Measurements from ENCODE around the gene KTI12.
"Not testable (repeated sequence)": the region's sequence is repeated elsewhere in the genome, so short reads cannot be mapped to it uniquely, and the experiment has no call there.

DNA sequence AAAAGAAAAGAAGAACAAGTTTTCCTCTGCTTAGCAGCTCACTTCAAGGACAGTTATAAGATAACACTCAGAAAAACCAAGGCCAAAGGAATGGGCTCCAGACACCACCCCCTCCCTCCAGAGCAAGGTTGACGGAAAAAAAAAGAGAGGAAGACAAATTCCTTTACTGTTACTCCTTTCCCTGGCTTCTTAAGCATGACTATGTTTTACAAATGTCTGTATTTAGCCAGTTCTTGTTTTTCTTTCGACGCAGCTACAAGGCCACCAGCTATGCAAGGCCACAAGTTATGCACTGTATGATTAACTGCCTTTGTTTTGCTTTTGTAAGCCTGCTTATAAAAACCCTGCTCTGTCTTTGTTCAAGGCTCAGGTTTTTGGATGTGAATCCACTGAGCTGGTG lies 28.1 kb downstream of the KTI12 start:
- TF ChIP-seq, protein P1, sequence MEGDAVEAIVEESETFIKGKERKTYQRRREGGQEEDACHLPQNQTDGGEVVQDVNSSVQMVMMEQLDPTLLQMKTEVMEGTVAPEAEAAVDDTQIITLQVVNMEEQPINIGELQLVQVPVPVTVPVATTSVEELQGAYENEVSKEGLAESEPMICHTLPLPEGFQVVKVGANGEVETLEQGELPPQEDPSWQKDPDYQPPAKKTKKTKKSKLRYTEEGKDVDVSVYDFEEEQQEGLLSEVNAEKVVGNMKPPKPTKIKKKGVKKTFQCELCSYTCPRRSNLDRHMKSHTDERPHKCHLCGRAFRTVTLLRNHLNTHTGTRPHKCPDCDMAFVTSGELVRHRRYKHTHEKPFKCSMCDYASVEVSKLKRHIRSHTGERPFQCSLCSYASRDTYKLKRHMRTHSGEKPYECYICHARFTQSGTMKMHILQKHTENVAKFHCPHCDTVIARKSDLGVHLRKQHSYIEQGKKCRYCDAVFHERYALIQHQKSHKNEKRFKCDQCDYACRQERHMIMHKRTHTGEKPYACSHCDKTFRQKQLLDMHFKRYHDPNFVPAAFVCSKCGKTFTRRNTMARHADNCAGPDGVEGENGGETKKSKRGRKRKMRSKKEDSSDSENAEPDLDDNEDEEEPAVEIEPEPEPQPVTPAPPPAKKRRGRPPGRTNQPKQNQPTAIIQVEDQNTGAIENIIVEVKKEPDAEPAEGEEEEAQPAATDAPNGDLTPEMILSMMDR (IDR thresholded peaks at IDR 0.05; ENCODE audit: insufficient read depth, low read length, poor library complexity, severe bottlenecking) = not testable (repeated sequence)
- not testable (repeated sequence) for TF ChIP-seq EZH2phosphoT487 (conservative IDR thresholded peaks at IDR 0.05; ENCODE audit: low read length)

Data from SU-DHL-6 (cell line).